ENCODE data around the gene MSH3.

The MSH3 gene

DNA sequence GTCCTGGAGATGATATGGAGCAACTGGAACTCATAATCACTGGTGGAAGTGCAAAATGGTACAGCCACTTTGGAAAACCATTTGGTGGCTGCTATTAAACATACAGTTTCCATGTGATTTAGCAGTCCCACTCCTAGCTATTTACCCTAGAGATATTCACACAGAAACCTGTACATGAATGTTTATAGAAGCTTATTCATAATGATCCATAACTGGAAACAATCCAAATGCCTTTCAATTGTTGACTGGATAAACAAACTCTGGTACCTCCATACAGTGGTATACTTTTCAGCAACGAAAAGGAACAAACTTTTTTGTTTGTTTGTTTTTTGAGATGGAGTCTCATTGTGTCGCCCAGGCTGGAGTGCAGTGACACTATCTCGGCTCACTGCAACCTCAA lies 258.0 kb downstream of the MSH3 start:
- TF ChIP-seq YY1 (IDR thresholded peaks at IDR 0.05; ENCODE audit: insufficient read depth, insufficient read length) (no peak), ZNF274 (IDR thresholded peaks at IDR 0.05; ENCODE audit: low read depth, low read length) (no peak), SUZ12 (IDR thresholded peaks at IDR 0.05; ENCODE audit: extremely low read depth, insufficient read depth, insufficient read length) (no peak)
- no peaks in the 10 kb centered on the region for H3K4me1 ChIP-seq (ENCODE audit: insufficient read depth, insufficient read length)
- no peak overlapping the region for H3K9ac ChIP-seq (ENCODE audit: insufficient read length, low read depth)
- H3K36me3 ChIP-seq (ENCODE audit: insufficient read depth, insufficient read length, low read length), result no peaks in the 10 kb centered on the region
- no peak for DNase-seq (ENCODE audit: low read depth, low spot score)
- H3K4me3 ChIP-seq (ENCODE audit: insufficient read length, low read depth), result no peak overlapping the region
- H3K9me3 ChIP-seq (ENCODE audit: insufficient read depth, low read length), result no peaks in the 10 kb centered on the region
- no peaks in the 10 kb centered on the region for H3K27me3 ChIP-seq (ENCODE audit: insufficient read depth, insufficient read length)

DNA sequence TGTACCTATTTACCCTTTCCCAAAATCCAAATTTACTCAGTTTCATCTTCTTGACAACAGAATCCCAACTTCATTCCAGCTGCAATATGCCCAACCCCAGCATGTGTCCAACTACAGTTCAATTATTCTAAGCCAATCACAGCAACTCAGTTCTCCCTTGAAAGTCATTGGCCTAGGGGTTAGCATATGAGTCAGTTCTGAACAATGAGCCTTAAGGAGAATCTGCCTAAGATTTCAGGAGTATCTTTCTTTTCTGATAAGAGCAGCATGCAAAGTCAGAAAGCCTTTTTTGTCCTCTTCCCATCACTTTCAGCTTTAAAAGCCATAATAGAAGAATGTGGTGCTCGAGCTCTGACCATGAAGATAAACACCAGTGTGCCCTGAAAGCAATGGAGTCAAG lies 261.3 kb downstream of the MSH3 start:
- H3K36me3 ChIP-seq (ENCODE audit: insufficient read depth, insufficient read length, low read length), result no peaks in the 10 kb centered on the region
- H3K27me3 ChIP-seq (ENCODE audit: insufficient read depth, insufficient read length), result no peaks in the 10 kb centered on the region
- H3K4me3 ChIP-seq (ENCODE audit: insufficient read length, low read depth), result no peak overlapping the region
- TF ChIP-seq ZNF274 (IDR thresholded peaks at IDR 0.05; ENCODE audit: low read depth, low read length) (no peak), SUZ12 (IDR thresholded peaks at IDR 0.05; ENCODE audit: extremely low read depth, insufficient read depth, insufficient read length) (no peak), YY1 (IDR thresholded peaks at IDR 0.05; ENCODE audit: insufficient read depth, insufficient read length) (no peak)
- H3K9ac ChIP-seq (ENCODE audit: insufficient read length, low read depth), result no peak overlapping the region
- no peak for DNase-seq (ENCODE audit: low read depth, low spot score)
- H3K4me1 ChIP-seq (ENCODE audit: insufficient read depth, insufficient read length), result no peaks in the 10 kb centered on the region
- H3K9me3 ChIP-seq (ENCODE audit: insufficient read depth, low read length), result no peaks in the 10 kb centered on the region

DNA sequence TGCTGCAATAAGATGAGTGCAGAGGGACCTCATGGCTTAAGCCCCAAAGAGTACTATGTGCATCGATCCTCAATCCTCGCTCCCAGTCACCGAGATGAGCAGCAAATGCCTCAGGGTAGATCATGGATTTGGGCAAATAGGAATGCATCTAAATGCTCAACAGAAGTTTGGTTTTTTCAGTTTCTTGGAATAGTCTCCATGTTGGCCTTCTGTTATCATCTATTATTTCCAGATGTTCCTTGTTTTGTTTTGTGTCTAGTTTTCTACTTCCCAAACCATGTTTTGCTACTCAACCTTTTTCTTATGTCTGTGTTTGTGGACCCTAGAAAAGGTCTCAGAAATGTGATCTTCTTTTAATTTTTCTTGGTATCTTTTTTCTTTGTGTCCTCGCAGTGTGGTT lies 262.2 kb downstream of the MSH3 start:
- Histone ChIP-seq H3K36me3 (ENCODE audit: insufficient read depth, insufficient read length, low read length) (no peaks in the 10 kb centered on the region), H3K4me3 (ENCODE audit: insufficient read length, low read depth) (no peak overlapping the region), H3K4me1 (ENCODE audit: insufficient read depth, insufficient read length) (no peaks in the 10 kb centered on the region), H3K9ac (ENCODE audit: insufficient read length, low read depth) (no peak overlapping the region), H3K27me3 (ENCODE audit: insufficient read depth, insufficient read length) (no peaks in the 10 kb centered on the region), H3K9me3 (ENCODE audit: insufficient read depth, low read length) (no peaks in the 10 kb centered on the region)
- no peak for DNase-seq (ENCODE audit: low read depth, low spot score)
- TF ChIP-seq YY1 (IDR thresholded peaks at IDR 0.05; ENCODE audit: insufficient read depth, insufficient read length), result no peak
- TF ChIP-seq ZNF274 (IDR thresholded peaks at IDR 0.05; ENCODE audit: low read depth, low read length), result no peak
- no peak for TF ChIP-seq SUZ12 (IDR thresholded peaks at IDR 0.05; ENCODE audit: extremely low read depth, insufficient read depth, insufficient read length)

DNA sequence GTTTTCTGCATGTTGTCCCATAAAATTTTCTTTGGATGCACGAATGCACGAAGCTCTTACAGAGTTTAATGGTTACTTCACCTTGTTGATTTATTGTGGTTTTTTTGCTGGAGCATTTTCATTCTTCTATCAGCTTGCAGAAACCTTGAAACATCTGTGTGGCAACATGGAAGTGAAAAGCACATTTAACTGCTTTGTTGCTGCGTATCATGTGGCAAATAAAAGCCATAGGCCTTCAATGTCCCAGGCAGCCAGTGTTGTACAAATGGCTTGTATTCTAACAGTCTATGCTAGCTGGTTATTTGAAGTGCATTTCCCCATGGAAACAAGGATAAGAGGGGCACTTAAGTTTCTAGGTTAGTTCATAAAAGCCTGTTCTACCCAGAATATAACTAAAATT lies 263.2 kb downstream of the MSH3 start:
- no peaks in the 10 kb centered on the region for H3K36me3 ChIP-seq (ENCODE audit: insufficient read depth, insufficient read length, low read length)
- TF ChIP-seq ZNF274 (IDR thresholded peaks at IDR 0.05; ENCODE audit: low read depth, low read length) (no peak), SUZ12 (IDR thresholded peaks at IDR 0.05; ENCODE audit: extremely low read depth, insufficient read depth, insufficient read length) (no peak), YY1 (IDR thresholded peaks at IDR 0.05; ENCODE audit: insufficient read depth, insufficient read length) (no peak)
- no peak for DNase-seq (ENCODE audit: low read depth, low spot score)

DNA sequence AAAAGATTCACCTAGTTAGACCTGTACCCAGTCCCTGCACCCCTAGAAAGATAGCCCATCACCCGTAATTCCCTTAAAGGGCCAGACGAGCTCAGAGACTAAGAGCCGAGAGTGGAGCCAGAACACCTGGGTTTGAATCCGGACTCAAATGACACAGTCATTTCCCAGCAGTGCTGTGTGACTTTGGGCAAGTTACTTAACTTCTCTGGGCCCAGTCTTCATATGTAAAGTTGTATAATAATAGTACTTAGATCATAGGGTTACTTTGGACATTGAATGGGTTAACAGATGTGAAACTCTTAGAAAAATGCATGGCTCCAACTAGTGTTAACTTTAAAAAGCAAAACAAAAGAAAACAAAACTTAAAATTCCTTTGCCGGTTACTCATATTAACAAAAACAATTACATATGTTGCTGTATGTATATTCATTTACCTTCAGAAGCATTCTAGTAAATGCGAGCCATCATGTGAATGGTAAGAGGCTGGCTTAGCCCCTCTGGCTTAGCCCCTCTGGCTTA lies 265.3 kb downstream of the MSH3 start:
- no peaks in the 10 kb centered on the region for H3K9me3 ChIP-seq (ENCODE audit: insufficient read depth, low read length)
- TF ChIP-seq ZNF274 (IDR thresholded peaks at IDR 0.05; ENCODE audit: low read depth, low read length) (no peak), SUZ12 (IDR thresholded peaks at IDR 0.05; ENCODE audit: extremely low read depth, insufficient read depth, insufficient read length) (no peak), YY1 (IDR thresholded peaks at IDR 0.05; ENCODE audit: insufficient read depth, insufficient read length) (no peak)
- no peak for DNase-seq (ENCODE audit: low read depth, low spot score)
- H3K36me3 ChIP-seq (ENCODE audit: insufficient read depth, insufficient read length, low read length), result no peaks in the 10 kb centered on the region
- H3K4me3 ChIP-seq (ENCODE audit: insufficient read length, low read depth), result no peak overlapping the region
- no peak overlapping the region for H3K9ac ChIP-seq (ENCODE audit: insufficient read length, low read depth)
- no peaks in the 10 kb centered on the region for H3K27me3 ChIP-seq (ENCODE audit: insufficient read depth, insufficient read length)
- H3K4me1 ChIP-seq (ENCODE audit: insufficient read depth, insufficient read length), result no peaks in the 10 kb centered on the region

More for the DNA sequence above, 263.2 kb downstream of the MSH3 start:
- H3K9ac ChIP-seq (ENCODE audit: insufficient read length, low read depth), result no peak overlapping the region
- H3K9me3 ChIP-seq (ENCODE audit: insufficient read depth, low read length), result no peaks in the 10 kb centered on the region
- no peak overlapping the region for H3K4me3 ChIP-seq (ENCODE audit: insufficient read length, low read depth)
- H3K4me1 ChIP-seq (ENCODE audit: insufficient read depth, insufficient read length), result no peaks in the 10 kb centered on the region
- no peaks in the 10 kb centered on the region for H3K27me3 ChIP-seq (ENCODE audit: insufficient read depth, insufficient read length)

DNA sequence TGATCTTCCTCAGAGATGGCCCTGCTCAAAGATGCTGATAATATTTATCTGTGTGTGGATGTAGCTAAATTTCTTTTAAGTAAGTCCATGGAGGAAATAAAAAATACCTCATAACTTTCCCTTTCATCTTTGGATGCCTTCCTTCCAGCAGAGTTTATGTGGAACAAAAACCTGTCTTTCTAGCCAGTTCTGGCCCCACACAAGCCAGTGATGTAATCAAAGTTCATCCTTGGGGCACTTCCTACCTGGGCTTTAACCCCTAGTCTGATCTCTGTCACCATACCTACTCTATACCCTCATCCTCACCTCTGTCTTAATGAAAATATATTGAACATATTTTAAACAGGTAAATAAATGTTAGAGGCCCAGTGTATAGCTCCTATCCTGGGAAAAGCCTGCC lies 265.9 kb downstream of the MSH3 start:
- no peak for TF ChIP-seq SUZ12 (IDR thresholded peaks at IDR 0.05; ENCODE audit: extremely low read depth, insufficient read depth, insufficient read length)
- no peak for TF ChIP-seq YY1 (IDR thresholded peaks at IDR 0.05; ENCODE audit: insufficient read depth, insufficient read length)
- Histone ChIP-seq H3K36me3 (ENCODE audit: insufficient read depth, insufficient read length, low read length) (no peaks in the 10 kb centered on the region), H3K4me3 (ENCODE audit: insufficient read length, low read depth) (no peak overlapping the region), H3K27me3 (ENCODE audit: insufficient read depth, insufficient read length) (no peaks in the 10 kb centered on the region), H3K4me1 (ENCODE audit: insufficient read depth, insufficient read length) (no peaks in the 10 kb centered on the region), H3K9ac (ENCODE audit: insufficient read length, low read depth) (no peak overlapping the region), H3K9me3 (ENCODE audit: insufficient read depth, low read length) (no peaks in the 10 kb centered on the region)
- no peak for DNase-seq (ENCODE audit: low read depth, low spot score)

DNA sequence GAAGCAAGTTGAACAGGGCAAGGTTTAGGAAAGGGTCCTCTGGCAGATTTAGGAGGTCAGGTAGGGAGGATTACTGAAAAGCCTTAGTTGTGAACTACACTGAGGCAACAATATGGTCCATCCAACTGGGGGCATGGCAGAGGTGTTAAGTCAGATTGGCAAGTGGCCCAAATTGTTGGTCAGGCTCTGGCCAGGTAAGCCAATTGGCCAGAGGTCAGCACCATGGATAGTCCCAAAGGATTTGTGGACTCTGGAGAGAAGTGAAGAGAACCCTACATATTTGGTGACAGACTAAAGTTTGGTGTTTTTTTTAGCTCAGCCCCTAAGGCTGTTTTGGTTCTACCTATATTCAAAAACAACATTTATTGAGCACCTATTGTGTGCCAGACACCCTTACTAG lies 266.6 kb downstream of the MSH3 start:
- Histone ChIP-seq H3K9ac (ENCODE audit: insufficient read length, low read depth) (no peak overlapping the region), H3K9me3 (ENCODE audit: insufficient read depth, low read length) (no peaks in the 10 kb centered on the region), H3K36me3 (ENCODE audit: insufficient read depth, insufficient read length, low read length) (no peaks in the 10 kb centered on the region), H3K27me3 (ENCODE audit: insufficient read depth, insufficient read length) (no peaks in the 10 kb centered on the region), H3K4me3 (ENCODE audit: insufficient read length, low read depth) (no peak overlapping the region), H3K4me1 (ENCODE audit: insufficient read depth, insufficient read length) (no peaks in the 10 kb centered on the region)
- no peak for DNase-seq (ENCODE audit: low read depth, low spot score)
- TF ChIP-seq SUZ12 (IDR thresholded peaks at IDR 0.05; ENCODE audit: extremely low read depth, insufficient read depth, insufficient read length) (no peak), ZNF274 (IDR thresholded peaks at IDR 0.05; ENCODE audit: low read depth, low read length) (no peak), YY1 (IDR thresholded peaks at IDR 0.05; ENCODE audit: insufficient read depth, insufficient read length) (no peak)
